Fibroblast of peridontal ligament (primary cell): ENCODE measurements around the gene CCDC179.

ENCODE experiments used
- DNase-seq: peaks from one replicate; pipeline ENCODE4 v3.0.0-alpha.2; 2010; ENCODE audit errors: extremely low read depth

The CCDC179 gene

GRCh38 chr11:22860241-22860640, at the start of gene CCDC179:
Gene CCDC179 (minus strand): TSS chr11:22860474. CDS start chr11:22860421, 53 bp downstream.
- DNase-seq, result no peak

GRCh38 chr11:22903782-22904181, 43.5 kb upstream of the CCDC179 start:
- DNase-seq, result no peak

GRCh38 chr11:22901603-22902002, 41.3 kb upstream of the CCDC179 start:
- DNase-seq, result no peak

GRCh38 chr11:22900764-22901486, 40.7 kb upstream of the CCDC179 start:
- no peak for DNase-seq

- DNase-seq, result no peak
Measured at GRCh38 chr11:22898036-22898435, 37.8 kb upstream of the CCDC179 start.

GRCh38 chr11:22890227-22890626, 30.0 kb upstream of the CCDC179 start:
- no peak for DNase-seq

- DNase-seq, result no peak
Measured at GRCh38 chr11:22884217-22884616, 23.9 kb upstream of the CCDC179 start.

GRCh38 chr11:22879630-22880029, 19.4 kb upstream of the CCDC179 start:
- DNase-seq, result no peak

GRCh38 chr11:22878604-22879003, 18.3 kb upstream of the CCDC179 start:
- no peak for DNase-seq

- DNase-seq, result no peak
Measured at GRCh38 chr11:22878039-22878438, 17.8 kb upstream of the CCDC179 start.

GRCh38 chr11:22875869-22876473, 15.7 kb upstream of the CCDC179 start:
- peak; percentile 86 for DNase-seq

GRCh38 chr11:22869325-22869724, 9.1 kb upstream of the CCDC179 start:
- DNase-seq, result no peak

- DNase-seq, result no peak
Measured at GRCh38 chr11:22859756-22860155, 518 bp downstream of the CCDC179 start.

- no peak for DNase-seq
Measured at GRCh38 chr11:22851477-22851876, 8.8 kb downstream of the CCDC179 start.

- DNase-seq, result no peak
Measured at GRCh38 chr11:22846726-22847125, 13.5 kb downstream of the CCDC179 start.

GRCh38 chr11:22832315-22833015, 27.8 kb downstream of the CCDC179 start:
- no peak for DNase-seq

- no peak for DNase-seq
Measured at GRCh38 chr11:22830082-22830414, 30.2 kb downstream of the CCDC179 start.

GRCh38 chr11:22829231-22830081, 30.8 kb downstream of the CCDC179 start, which contains the start of gene SVIP:
Gene SVIP (minus strand): TSS chr11:22829801. CDS start chr11:22829748, 53 bp downstream.
- DNase-seq, result peak; percentile 82

GRCh38 chr11:22828373-22828772, 31.9 kb downstream of the CCDC179 start:
- no peak for DNase-seq

GRCh38 chr11:22822203-22822602, 38.1 kb downstream of the CCDC179 start:
- DNase-seq, result no peak

- DNase-seq, result no peak
Measured at GRCh38 chr11:22809893-22810292, 50.4 kb downstream of the CCDC179 start.
